Thoracic aorta (tissue), 2 donors: ENCODE data around the gene PLA2G10. TPM values are rescaled to one million over a fixed set of nuclear protein-coding genes. Genes with fewer than 3 reads are reported as not detected.
"Not testable (repeated sequence)": the region's sequence is repeated elsewhere in the genome, so short reads cannot be mapped to it uniquely, and the experiment has no call there.

Experiments
- ATAC-seq: fragments of 150-250 bp; one replicate; pipeline ENCODE4 v1.8.0; 2017; ENCODE audit warnings: low read depth; ENCODE audit not compliant: insufficient number of reproducible peaks, low FRiP score
- DNase-seq: peaks from one replicate; pipeline ENCODE4 v3.0.0-alpha.2; 2020; ENCODE audit warnings: low spot score
- H3K27ac ChIP-seq, 2 donors: fragments of 200-600 bp; sonication (generic); 1 replicate in 1 of 2; 2 replicates in 1 of 2; pipeline ENCODE4 v1.5.1; 2016; ENCODE audit warnings: mild to moderate bottlenecking in 2 of 2, moderate library complexity in 2 of 2
- H3K27me3 ChIP-seq: fragments of 200-600 bp; sonication (generic); replicated peaks from 2 replicates; pipeline ENCODE4 v1.6.0; 2016; ENCODE audit warnings: mild to moderate bottlenecking; ENCODE audit not compliant: insufficient read depth
- H3K36me3 ChIP-seq: fragments of 200-600 bp; sonication (generic); one replicate; pipeline ENCODE4 v1.5.1; 2016
- H3K4me1 ChIP-seq, 2 donors: fragments of 200-600 bp; sonication (generic); 1 replicate in 1 of 2; 2 replicates in 1 of 2; pipeline versions ENCODE4 v1.5.1 to v1.6.0; 2016; ENCODE audit warnings: low read depth in 2 of 2, mild to moderate bottlenecking in 1 of 2; ENCODE audit not compliant: control insufficient read depth in 1 of 2
- H3K4me3 ChIP-seq: fragments of 200-600 bp; sonication (generic); 2 replicates; pipeline ENCODE4 v1.5.1; 2016; ENCODE audit warnings: mild to moderate bottlenecking
- H3K9me3 ChIP-seq: fragments of 200-600 bp; sonication (generic); 2 replicates; pipeline ENCODE4 v1.5.1; 2016
- total RNA-seq, 2 donors: library from RNA; depleted of rRNA; stranded (reverse); fragments of >200 nt; gene quantifications; one replicate each; pipeline versions ENCODE4 v1.1.0 to v1.2.3, GENCODE V29; 2016
- TF ChIP-seq, protein P1 (sequence below): fragments of 200-600 bp; sonication (generic); IDR thresholded peaks from one replicate; pipeline ENCODE4 v1.5.1; 2019; ENCODE audit warnings: antibody characterized with exemption

PLA2G10 gene
- total RNA-seq, 2 donors from 2014 or later: not detected

DNA sequence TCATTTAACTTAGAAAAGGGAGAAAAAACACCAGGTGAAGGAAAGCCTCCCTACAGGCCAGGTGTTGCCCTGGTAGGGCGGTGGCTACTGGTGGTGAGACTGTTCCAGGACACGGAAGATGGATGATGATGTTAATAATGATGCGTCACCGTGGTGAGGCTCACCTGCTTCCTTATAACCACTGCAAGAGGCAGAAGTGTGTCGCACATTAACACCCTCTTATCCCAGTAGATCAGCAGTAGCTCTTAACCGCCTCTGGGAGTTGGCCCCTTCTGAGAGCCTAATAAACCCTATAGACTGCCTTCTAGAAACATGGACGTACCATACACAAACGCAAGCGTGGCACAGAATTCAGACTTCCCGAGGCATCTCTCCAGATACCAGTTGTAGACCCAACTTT, 53.6 kb downstream of the PLA2G10 start:
- Histone ChIP-seq H3K27me3 (no peaks in the 10 kb centered on the region), H3K4me1 (peaks cover 4 to 17% of the 10 kb centered on the region in 2 donors), H3K9me3 (no peaks in the 10 kb centered on the region), H3K27ac (no peak overlapping the region), H3K36me3 (peaks cover 27% of the 10 kb centered on the region), H3K4me3 (no peak overlapping the region)
- TF ChIP-seq, protein P1, sequence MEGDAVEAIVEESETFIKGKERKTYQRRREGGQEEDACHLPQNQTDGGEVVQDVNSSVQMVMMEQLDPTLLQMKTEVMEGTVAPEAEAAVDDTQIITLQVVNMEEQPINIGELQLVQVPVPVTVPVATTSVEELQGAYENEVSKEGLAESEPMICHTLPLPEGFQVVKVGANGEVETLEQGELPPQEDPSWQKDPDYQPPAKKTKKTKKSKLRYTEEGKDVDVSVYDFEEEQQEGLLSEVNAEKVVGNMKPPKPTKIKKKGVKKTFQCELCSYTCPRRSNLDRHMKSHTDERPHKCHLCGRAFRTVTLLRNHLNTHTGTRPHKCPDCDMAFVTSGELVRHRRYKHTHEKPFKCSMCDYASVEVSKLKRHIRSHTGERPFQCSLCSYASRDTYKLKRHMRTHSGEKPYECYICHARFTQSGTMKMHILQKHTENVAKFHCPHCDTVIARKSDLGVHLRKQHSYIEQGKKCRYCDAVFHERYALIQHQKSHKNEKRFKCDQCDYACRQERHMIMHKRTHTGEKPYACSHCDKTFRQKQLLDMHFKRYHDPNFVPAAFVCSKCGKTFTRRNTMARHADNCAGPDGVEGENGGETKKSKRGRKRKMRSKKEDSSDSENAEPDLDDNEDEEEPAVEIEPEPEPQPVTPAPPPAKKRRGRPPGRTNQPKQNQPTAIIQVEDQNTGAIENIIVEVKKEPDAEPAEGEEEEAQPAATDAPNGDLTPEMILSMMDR: no peak
- no peak for ATAC-seq
- no peak for DNase-seq

DNA sequence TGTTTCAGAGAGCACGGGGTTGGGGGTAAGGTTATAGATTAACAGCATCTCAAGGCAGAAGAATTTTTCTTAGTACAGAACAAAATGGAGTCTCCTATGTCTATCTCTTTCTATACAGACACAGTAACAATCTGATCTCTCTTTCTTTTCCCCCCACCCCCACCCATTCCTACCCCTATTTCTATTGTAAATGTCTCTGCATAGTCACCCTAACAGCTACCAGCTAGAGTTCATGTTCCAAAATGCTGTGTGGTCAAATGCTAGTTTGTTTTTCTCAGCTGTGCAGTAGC, 57.2 kb downstream of the PLA2G10 start:
- Histone ChIP-seq H3K4me1 (peaks cover 11 to 39% of the 10 kb centered on the region in 2 donors), H3K36me3 (peaks cover 11% of the 10 kb centered on the region)
- not testable (repeated sequence) for H3K9me3 ChIP-seq, H3K27me3 ChIP-seq, ATAC-seq, H3K27ac ChIP-seq, H3K4me3 ChIP-seq, DNase-seq

DNA sequence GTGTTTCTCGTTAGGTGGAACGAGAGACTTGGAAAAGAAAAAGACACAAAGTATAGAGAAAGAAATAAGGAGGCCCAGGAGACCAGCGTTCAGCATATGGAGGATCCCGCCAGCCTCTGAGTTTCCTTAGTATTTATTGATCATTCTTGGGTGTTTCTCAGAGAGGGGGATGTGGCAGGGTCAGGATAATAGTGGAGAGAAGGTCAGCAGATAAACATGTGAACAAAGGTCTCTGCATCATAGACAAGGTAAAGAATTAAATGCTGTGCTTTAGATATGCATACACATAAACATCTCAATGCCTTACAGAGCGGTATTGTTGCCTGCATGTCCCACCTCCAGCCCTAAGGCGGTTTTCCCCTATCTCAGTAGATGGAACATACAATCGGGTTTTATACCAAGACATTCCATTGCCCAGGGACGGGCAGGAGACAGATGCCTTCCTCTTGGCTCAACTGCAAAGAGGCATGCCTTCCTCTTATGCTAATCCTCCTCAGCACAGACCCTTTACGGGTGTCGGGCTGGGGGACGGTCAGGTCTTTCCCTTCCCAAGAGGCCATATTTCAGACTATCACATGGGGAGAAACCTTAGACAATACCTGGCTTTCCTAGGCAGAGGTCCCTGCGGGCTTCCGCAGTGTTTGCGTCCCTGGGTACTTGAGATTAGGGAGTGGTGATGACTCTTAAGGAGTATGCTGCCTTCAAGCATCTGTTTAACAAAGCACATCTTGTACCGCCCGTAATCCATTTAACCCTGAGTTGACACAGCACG, 57.7 kb downstream of the PLA2G10 start:
- not testable (repeated sequence) for H3K4me3 ChIP-seq, DNase-seq, H3K27ac ChIP-seq, H3K27me3 ChIP-seq, H3K9me3 ChIP-seq, ATAC-seq, H3K36me3 ChIP-seq
- peaks cover 13 to 44% of the 10 kb centered on the region in 2 donors for H3K4me1 ChIP-seq

DNA sequence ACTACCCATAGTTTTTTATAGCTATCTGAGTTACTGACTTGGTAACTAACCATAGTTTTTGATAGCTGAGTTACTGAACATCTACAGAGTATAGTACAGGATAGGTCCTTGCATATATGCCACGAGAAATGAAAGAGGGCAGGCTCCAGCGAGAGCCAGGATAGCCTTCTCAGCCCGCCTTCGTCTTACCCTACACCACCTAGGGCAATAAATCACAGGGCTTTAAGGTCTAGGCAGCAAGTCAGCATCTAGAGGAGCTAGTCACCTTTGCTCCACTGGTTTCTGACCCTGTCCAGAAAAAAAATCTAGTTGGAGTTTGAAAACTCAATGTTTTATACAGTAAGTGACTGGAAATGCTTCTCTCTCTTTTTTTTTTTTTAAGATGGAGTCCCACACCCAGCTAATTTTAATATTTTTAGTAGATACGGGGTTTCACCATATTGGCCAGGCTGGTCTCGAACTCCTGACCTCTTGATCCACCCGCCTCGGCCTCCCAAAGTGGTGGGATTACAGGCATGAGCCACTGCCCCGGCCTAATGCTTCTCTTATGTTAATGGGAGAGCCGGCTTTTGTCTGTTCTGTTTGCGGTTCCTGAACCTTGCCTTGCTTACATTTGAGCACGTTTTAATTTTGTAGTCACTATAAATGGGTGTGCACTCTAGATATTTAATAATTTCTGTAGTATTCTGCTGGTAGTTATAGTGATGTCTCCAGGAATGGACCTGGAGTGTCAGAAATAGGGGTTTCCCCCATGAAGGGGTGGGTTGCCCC, 58.5 kb downstream of the PLA2G10 start:
- ATAC-seq: no peak
- DNase-seq: no peak
- Histone ChIP-seq H3K4me3 (no peak overlapping the region), H3K9me3 (no peaks in the 10 kb centered on the region), H3K27ac (no peak overlapping the region), H3K27me3 (no peaks in the 10 kb centered on the region), H3K4me1 (peaks cover 13 to 48% of the 10 kb centered on the region in 2 donors), H3K36me3 (peaks cover 2% of the 10 kb centered on the region)
- TF ChIP-seq, protein P1: no peak

DNA sequence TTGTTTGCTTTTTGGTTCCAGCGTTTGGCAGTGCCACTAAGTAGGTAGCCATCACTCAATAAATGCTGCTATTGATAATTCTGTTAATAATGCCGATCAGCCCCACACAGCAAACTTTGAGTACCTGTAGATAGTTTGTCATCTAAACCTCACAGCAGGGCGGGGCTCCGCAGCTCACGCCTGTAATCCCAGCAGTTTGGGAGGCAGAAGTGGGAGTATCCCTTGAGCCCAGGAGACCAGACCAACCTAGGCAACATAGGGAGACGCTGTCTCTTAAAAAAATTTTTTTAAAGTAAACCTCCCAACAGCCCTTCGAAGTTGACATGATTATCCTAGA, 59.8 kb downstream of the PLA2G10 start:
- TF ChIP-seq, protein P1: no peak
- no peaks in the 10 kb centered on the region for H3K27me3 ChIP-seq

More for the DNA sequence above, 59.8 kb downstream of the PLA2G10 start:
- peak overlapping the region; percentile 84 for H3K4me3 ChIP-seq
- ATAC-seq (no peak), DNase-seq (no peak)
- H3K27ac ChIP-seq: no peak overlapping the region
- no peaks in the 10 kb centered on the region for H3K36me3 ChIP-seq
- H3K4me1 ChIP-seq: peaks cover 13 to 52% of the 10 kb centered on the region in 2 donors
- no peaks in the 10 kb centered on the region for H3K9me3 ChIP-seq
